HG02852 (cell line): ENCODE measurements around the gene SLC6A3.
"Not testable (repeated sequence)": the region's sequence is repeated elsewhere in the genome, so short reads cannot be mapped to it uniquely, and the experiment has no call there.

Experiments
- ATAC-seq: cut with Tn5 transposase; IDR thresholded peaks from one replicate; pipeline ENCODE4 v1.9.1; 2021; ENCODE audit warnings: mild to moderate bottlenecking, moderate library complexity; ENCODE audit not compliant: unreplicated experiment

SLC6A3 gene

GRCh38 chr5:1465117-1465516 is 19.9 kb upstream of the SLC6A3 start:
- no peak for ATAC-seq

- no peak for ATAC-seq
Observed at GRCh38 chr5:1464511-1464910, 19.3 kb upstream of the SLC6A3 start.

GRCh38 chr5:1464096-1464446 is 18.8 kb upstream of the SLC6A3 start:
- no peak for ATAC-seq

- no peak for ATAC-seq
Observed at GRCh38 chr5:1463326-1464095, 18.3 kb upstream of the SLC6A3 start.

GRCh38 chr5:1462358-1462757 is 17.1 kb upstream of the SLC6A3 start:
- no peak for ATAC-seq

GRCh38 chr5:1461396-1461795 is 16.2 kb upstream of the SLC6A3 start:
- no peak for ATAC-seq

GRCh38 chr5:1460054-1460682 is 14.9 kb upstream of the SLC6A3 start:
- ATAC-seq, result no peak

GRCh38 chr5:1459435-1459834 is 14.2 kb upstream of the SLC6A3 start:
- not testable (repeated sequence) for ATAC-seq

GRCh38 chr5:1456110-1456881 is 11.1 kb upstream of the SLC6A3 start:
- not testable (repeated sequence) for ATAC-seq

- no peak for ATAC-seq
Observed at GRCh38 chr5:1453613-1454012, 8.4 kb upstream of the SLC6A3 start.

GRCh38 chr5:1449081-1449630 is 3.9 kb upstream of the SLC6A3 start:
- no peak for ATAC-seq

GRCh38 chr5:1448511-1449011 is 3.3 kb upstream of the SLC6A3 start:
- no peak for ATAC-seq

- no peak for ATAC-seq
Observed at GRCh38 chr5:1447671-1448361, 2.6 kb upstream of the SLC6A3 start.

- ATAC-seq, result no peak
Observed at GRCh38 chr5:1446602-1447343, 1.5 kb upstream of the SLC6A3 start.

- ATAC-seq, result no peak
Observed at GRCh38 chr5:1445689-1446601, 705 bp upstream of the SLC6A3 start.

GRCh38 chr5:1444361-1445189 is 665 bp downstream of the SLC6A3 start:
- ATAC-seq, result no peak

GRCh38 chr5:1443991-1444360 is 1.3 kb downstream of the SLC6A3 start:
- ATAC-seq, result no peak

- no peak for ATAC-seq
Observed at GRCh38 chr5:1443171-1443570, 2.1 kb downstream of the SLC6A3 start.
